ENCODE data around the gene RPS26.

RPS26 gene

DNA sequence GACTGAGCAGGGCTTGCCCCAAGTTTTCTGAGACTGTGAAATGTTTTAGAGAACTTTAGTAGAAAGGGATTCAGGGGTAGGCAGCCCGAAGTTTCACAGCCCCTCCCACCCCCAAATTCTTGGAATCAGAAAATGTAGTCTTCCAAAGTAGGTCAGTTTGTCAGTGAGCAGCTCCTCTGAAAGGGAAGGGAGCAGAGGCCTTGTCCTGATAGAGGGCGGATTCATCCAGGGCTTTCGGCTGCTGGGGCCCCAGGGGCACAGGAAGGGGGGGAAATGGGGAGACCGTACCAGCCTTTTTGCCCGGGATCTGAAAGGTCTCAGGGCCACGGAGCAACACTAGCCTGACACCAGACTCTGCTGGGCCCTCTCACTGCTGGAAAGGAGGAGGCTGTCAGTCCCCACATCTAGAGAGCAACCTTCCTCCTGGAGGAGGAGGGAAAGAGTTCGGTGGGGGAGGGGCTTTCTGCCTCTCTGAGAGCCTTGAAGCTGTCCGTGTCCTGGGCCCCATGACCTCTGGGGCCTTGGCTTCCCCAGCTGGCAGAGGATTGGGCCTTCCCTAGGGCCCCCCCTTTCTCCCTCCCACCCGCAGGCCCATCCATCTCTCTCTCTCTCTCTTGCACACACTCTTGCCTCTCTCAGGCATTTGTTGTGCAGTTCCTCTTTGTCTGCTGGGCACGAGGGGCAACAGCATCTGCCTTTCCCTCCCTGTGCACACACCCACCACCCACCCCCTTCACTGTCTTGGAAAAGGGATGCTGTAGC, 21.1 kb upstream of the RPS26 start, which contains the start of gene IKZF4:
IKZF4 (plus strand) TSS at position 621 of the 762 bp plus-strand sequence. CDS start 451 bp downstream, outside the sequence.
- no peak for TF ChIP-seq CTCF (IDR thresholded peaks at IDR 0.05; ENCODE audit: insufficient read depth, low read length, poor library complexity, severe bottlenecking)
- no peak within 1 kb of the TSS for H3K4me3 ChIP-seq (replicated peaks; ENCODE audit: low read depth, low read length)
- DNase-seq (ENCODE audit: extremely low read depth, insufficient read length): no peak
- no peaks in the 10 kb centered on the region for H3K27me3 ChIP-seq (replicated peaks; ENCODE audit: control insufficient read depth, insufficient read depth, low read length)
- no peaks in the 10 kb centered on the region for H3K36me3 ChIP-seq (ENCODE audit: control insufficient read depth, insufficient read depth, low read length)

- DNase-seq (ENCODE audit: extremely low read depth, insufficient read length): no peak
- no peaks in the 10 kb centered on the region for H3K27me3 ChIP-seq (replicated peaks; ENCODE audit: control insufficient read depth, insufficient read depth, low read length)
- TF ChIP-seq CTCF (IDR thresholded peaks at IDR 0.05; ENCODE audit: insufficient read depth, low read length, poor library complexity, severe bottlenecking): no peak
- no peaks in the 10 kb centered on the region for H3K36me3 ChIP-seq (ENCODE audit: control insufficient read depth, insufficient read depth, low read length)
- no peak overlapping the region for H3K4me3 ChIP-seq (replicated peaks; ENCODE audit: low read depth, low read length)
Observed at GRCh38 chr12:56021889-56022497, 19.7 kb upstream of the RPS26 start.

DNA sequence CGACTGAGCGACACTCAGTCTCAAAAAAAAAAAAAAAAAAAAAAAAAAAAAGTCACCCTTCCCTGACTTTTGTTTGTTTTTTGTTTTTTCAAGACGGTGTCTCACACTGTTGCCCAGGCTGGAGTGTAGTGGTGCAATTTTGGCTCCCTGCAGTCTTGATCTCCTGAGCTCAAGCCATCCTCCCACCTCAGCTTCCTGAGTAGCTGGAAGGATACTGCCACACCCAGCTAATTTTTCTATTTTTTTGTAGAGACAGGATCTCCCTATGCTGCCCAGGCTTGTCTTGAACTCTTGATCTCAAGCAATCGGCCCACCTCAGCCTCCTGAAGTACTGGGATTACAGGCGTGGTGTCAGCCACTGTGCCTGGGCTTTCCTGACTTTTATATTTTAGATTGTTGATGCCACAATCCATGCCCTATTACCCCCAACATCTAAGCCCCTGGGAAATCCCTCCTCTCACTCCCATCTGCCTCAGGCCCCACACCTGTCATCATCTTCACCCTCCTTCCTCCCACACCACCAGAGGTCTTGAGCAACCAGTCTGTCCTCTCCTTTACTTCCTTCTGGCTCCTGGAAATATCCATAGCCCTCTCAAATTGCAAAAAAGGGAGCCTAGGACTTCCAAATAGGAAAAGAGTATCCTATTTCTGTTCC, 13.1 kb upstream of the RPS26 start:
- Histone ChIP-seq H3K27me3 (replicated peaks; ENCODE audit: control insufficient read depth, insufficient read depth, low read length) (no peaks in the 10 kb centered on the region), H3K36me3 (ENCODE audit: control insufficient read depth, insufficient read depth, low read length) (no peaks in the 10 kb centered on the region), H3K4me3 (replicated peaks; ENCODE audit: low read depth, low read length) (no peak overlapping the region)
- no peak for TF ChIP-seq CTCF (IDR thresholded peaks at IDR 0.05; ENCODE audit: insufficient read depth, low read length, poor library complexity, severe bottlenecking)
- no peak for DNase-seq (ENCODE audit: extremely low read depth, insufficient read length)

GRCh38 chr12:56029166-56029519, 12.6 kb upstream of the RPS26 start:
- no peaks in the 10 kb centered on the region for H3K36me3 ChIP-seq (ENCODE audit: control insufficient read depth, insufficient read depth, low read length)
- TF ChIP-seq CTCF (IDR thresholded peaks at IDR 0.05; ENCODE audit: insufficient read depth, low read length, poor library complexity, severe bottlenecking): no peak
- no peaks in the 10 kb centered on the region for H3K27me3 ChIP-seq (replicated peaks; ENCODE audit: control insufficient read depth, insufficient read depth, low read length)
- no peak overlapping the region for H3K4me3 ChIP-seq (replicated peaks; ENCODE audit: low read depth, low read length)
- no peak for DNase-seq (ENCODE audit: extremely low read depth, insufficient read length)

GRCh38 chr12:56029666-56030293, 11.9 kb upstream of the RPS26 start:
- DNase-seq (ENCODE audit: extremely low read depth, insufficient read length): no peak
- Histone ChIP-seq H3K27me3 (replicated peaks; ENCODE audit: control insufficient read depth, insufficient read depth, low read length) (no peaks in the 10 kb centered on the region), H3K4me3 (replicated peaks; ENCODE audit: low read depth, low read length) (no peak overlapping the region), H3K36me3 (ENCODE audit: control insufficient read depth, insufficient read depth, low read length) (no peaks in the 10 kb centered on the region; the same call in 1 of the 2 replicates)
- peak; percentile 73 for TF ChIP-seq CTCF (IDR thresholded peaks at IDR 0.05; ENCODE audit: insufficient read depth, low read length, poor library complexity, severe bottlenecking)

Data from GM06990 (cell line).